HEK293T (cell line): Measurements from ENCODE around the gene DPRX.

Experiments
- ARNT ChIP-seq: fragments of 450-650 bp; IDR thresholded peaks from 2 replicates; pipeline ENCODE4 v1.6.1; 2017; ENCODE audit warnings: mild to moderate bottlenecking
- BHLHE40 ChIP-seq: fragments of 450-650 bp; IDR thresholded peaks from 2 replicates; pipeline ENCODE4 v1.6.1; 2016; ENCODE audit warnings: mild to moderate bottlenecking, moderate library complexity, borderline replicate concordance
- CTBP1 ChIP-seq: fragments of 450-650 bp; IDR thresholded peaks from 2 replicates; pipeline ENCODE4 v1.6.1; 2016; ENCODE audit warnings: borderline replicate concordance
- ELF4 ChIP-seq: fragments of 450-650 bp; IDR thresholded peaks from 2 replicates; pipeline ENCODE4 v1.6.1; 2017; ENCODE audit warnings: antibody characterized with exemption
- FOXK2 ChIP-seq: fragments of 450-650 bp; IDR thresholded peaks from 2 replicates; pipeline ENCODE4 v1.6.1; 2016; ENCODE audit warnings: mild to moderate bottlenecking
- HDGF ChIP-seq: fragments of 450-650 bp; IDR thresholded peaks from 2 replicates; pipeline ENCODE4 v1.6.1; 2017; ENCODE audit warnings: antibody characterized with exemption, borderline replicate concordance
- LEF1 ChIP-seq: fragments of 450-650 bp; IDR thresholded peaks from 2 replicates; pipeline ENCODE4 v1.6.1; 2017; ENCODE audit warnings: mild to moderate bottlenecking, borderline replicate concordance
- SP1 ChIP-seq: fragments of 450-650 bp; IDR thresholded peaks from 2 replicates; pipeline ENCODE4 v1.6.1; 2017
- SUZ12 ChIP-seq: fragments of 450-650 bp; IDR thresholded peaks from 2 replicates; pipeline ENCODE4 v1.6.1; 2016; ENCODE audit warnings: mild to moderate bottlenecking
- TARDBP ChIP-seq: fragments of 450-650 bp; IDR thresholded peaks from 2 replicates; pipeline ENCODE4 v1.6.1; 2016
- TF ChIP-seq, protein P1 (sequence below): fragments of 450-650 bp; IDR thresholded peaks from 2 replicates; pipeline ENCODE4 v1.6.1; 2016

DNA sequence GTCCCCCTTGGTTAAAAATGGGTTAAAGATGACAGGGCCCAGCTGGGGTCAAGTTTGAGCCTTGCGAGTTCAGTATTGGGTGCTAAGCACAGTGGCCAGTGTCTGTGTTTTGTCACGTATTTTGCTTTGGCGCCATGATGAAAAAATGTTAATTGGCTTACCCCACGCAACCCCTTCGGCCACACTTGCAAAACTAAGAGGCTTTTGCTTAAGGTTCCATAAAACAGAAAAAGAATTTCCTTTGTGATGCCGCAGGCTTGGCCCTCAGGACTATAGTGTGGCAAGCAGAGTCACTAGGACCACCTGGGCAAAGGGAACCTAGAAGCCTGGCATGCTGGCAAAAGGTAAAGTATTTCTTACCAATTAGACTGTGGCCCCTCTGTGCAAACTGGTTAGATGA lies 20.7 kb downstream of the DPRX start:
- TF ChIP-seq HDGF (no peak), SUZ12 (no peak), TARDBP (no peak), ELF4 (no peak), FOXK2 (no peak), BHLHE40 (no peak), SP1 (no peak), CTBP1 (no peak), LEF1 (no peak), ARNT (no peak)
- TF ChIP-seq, protein P1, sequence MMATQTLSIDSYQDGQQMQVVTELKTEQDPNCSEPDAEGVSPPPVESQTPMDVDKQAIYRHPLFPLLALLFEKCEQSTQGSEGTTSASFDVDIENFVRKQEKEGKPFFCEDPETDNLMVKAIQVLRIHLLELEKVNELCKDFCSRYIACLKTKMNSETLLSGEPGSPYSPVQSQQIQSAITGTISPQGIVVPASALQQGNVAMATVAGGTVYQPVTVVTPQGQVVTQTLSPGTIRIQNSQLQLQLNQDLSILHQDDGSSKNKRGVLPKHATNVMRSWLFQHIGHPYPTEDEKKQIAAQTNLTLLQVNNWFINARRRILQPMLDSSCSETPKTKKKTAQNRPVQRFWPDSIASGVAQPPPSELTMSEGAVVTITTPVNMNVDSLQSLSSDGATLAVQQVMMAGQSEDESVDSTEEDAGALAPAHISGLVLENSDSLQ: no peak
